Lower leg skin (tissue), 3 donors: Measurements from ENCODE around the gene CSTF1.

Source experiments
- CTCF ChIP-seq, 3 donors: fragments of 450-650 bp; IDR thresholded peaks; one replicate each; pipeline ENCODE4 v1.5.1; 2016; ENCODE audit warnings: antibody characterized with exemption in 3 of 3, mild to moderate bottlenecking in 3 of 3, moderate library complexity in 2 of 3
- POLR2A ChIP-seq, 2 donors: fragments of 450-650 bp; IDR thresholded peaks; one replicate each; pipeline ENCODE4 v1.6.1; 2016 to 2017; ENCODE audit warnings: antibody characterized with exemption in 2 of 2, mild to moderate bottlenecking in 1 of 2, moderate library complexity in 1 of 2

- no peak for TF ChIP-seq CTCF (IDR thresholded peaks at IDR 0.05)
- TF ChIP-seq POLR2A (IDR thresholded peaks at IDR 0.05), result no peak
Measured at GRCh38 chr20:56372850-56373249, 19.6 kb upstream of the CSTF1 start.
